Measurements from ENCODE around the gene CAPS.
A peak's percentile ranks its signal among the peaks of the same experiment; 100 is the strongest.
"Not testable (repeated sequence)": the region's sequence is repeated elsewhere in the genome, so short reads cannot be mapped to it uniquely, and the experiment has no call there.

Gene CAPS

DNA sequence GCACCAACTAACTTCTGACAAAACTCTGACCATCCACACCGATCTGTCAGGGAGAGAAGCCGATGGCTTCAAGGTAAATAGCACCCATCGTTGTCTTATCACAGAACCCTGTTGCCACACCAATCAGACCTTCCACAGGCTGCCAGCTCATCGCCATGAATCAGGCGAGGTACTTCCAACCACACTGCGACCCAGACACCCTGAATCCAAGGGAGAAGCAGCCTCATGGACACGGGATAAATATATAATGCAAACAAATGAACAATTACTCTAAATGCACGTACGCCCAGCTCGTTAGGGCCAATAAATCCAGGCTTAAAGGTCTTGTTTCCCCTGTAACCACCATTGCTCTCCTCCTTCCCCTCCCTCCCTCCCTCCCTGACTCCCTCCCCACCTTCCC is 43.1 kb downstream of the CAPS start:
- peak; percentile 55 for DNase-seq (ENCODE audit: low read depth)

- DNase-seq (ENCODE audit: low read depth): no peak
Measured at GRCh38 chr19:5958074-5958850, 44.2 kb downstream of the CAPS start.

DNA sequence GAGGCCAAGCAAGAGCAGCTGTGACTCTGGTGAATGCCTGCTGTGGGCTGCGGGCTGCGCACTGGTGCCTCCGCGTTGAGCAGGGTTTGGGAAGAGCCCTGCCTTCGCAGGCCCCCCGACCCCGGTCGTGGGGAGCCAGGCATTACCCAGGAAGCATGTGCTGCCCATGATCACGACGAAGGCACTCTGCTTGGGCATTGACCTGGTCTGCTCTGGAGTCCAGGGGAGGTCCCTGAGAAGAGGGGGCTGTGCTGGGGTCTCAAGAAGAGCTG is 44.7 kb downstream of the CAPS start:
- DNase-seq (ENCODE audit: low read depth): no peak

DNA sequence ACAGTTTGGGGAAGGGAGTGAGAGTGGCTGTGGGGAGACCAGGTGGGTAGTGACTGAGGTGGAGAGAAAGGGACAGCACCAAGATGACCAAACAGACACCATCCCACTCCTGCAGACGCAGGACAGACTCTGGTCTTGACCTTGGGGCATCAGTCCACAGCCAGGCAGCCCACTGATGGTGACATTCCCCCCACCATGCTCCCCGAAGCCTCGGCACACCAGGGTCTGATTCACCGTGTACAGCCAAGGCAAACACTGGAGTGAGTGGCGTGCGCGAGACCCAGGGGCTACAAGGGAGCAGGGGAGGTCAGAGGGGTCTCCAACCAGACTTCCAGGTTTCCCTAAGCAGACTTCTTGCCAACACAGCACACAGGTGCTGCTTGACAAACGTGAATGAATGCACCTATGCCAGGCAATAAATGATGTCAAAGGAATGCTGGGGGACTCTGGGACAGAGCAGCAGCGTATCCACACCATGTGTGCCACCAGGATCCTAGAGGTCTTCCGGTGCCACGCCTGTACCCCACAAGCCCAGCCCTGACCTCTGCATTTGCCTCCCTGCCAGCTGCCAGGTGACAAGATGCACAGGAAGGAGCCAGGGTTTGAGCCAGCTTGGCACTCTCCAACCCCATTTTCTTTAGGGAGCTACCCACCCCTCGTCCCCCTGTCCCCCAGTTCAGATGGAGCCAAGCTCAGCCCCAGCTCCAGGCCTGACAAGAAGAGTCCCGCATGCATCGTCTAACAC is 45.4 kb downstream of the CAPS start:
- no peak for DNase-seq (ENCODE audit: low read depth)

- DNase-seq (ENCODE audit: low read depth): no peak
Measured at GRCh38 chr19:5960005-5961001, 46.2 kb downstream of the CAPS start.

DNA sequence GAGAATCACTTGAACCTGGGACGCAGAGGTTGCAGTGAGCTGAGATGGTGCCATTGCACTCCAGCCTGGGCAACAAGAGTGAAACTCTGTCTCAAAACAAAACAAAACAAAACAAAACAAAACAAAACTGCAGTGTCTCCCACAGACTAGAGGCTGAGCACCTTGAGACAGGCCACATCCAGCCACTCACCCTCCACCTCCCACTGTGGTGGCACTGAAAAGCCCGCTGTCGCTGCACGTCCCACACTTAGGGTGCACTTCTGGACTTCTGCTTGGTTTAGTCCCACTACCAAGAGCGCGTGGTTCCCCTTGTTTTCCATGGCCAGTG is 47.6 kb downstream of the CAPS start:
- not testable (repeated sequence) for DNase-seq (ENCODE audit: low read depth)

DNA sequence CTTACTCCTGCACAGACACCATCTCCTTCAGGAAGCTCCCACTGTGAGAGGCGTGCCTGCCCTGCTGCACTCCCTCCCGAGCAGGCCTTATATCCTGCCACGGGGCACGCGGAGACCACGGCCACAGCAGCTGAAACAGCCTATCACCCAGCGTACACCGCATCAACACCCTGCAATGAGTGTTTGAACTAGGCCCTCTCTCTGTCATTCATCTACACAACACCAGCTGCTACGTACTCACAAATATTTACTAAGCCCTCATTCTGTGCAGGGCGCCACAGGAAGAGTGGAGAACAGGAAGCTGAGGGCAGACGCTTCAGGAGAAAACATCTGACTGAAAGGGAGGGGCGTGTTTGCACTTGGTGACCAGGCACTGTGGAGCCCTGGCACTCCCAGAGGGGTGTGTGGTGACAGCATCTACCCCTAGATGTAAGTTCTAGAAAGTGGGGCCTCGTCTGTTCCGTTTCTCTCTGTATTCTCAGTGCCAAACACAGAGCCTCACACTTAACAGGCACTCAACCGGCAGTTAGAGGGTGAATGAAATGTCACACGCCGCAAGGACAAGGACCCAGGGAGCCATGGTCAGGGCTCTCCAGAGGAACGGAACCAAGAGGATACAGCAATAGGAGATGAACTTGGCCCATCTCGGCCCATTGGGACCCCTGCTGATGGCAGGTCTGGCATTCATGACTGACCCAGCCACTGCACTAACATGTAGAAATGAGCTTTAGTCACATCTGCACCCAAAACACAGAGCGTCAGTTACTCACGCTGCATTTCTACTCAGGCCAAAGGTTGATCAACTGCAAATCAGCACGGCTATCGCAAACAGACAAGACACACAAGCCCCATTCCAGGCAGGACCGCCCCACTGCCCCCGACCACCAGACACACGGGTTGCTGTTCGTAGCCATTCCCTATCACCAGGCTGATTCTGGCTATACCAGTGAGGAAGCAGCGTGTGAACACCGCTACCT is 48.2 kb downstream of the CAPS start:
- peak; percentile 23 for DNase-seq (ENCODE audit: low read depth)

DNA sequence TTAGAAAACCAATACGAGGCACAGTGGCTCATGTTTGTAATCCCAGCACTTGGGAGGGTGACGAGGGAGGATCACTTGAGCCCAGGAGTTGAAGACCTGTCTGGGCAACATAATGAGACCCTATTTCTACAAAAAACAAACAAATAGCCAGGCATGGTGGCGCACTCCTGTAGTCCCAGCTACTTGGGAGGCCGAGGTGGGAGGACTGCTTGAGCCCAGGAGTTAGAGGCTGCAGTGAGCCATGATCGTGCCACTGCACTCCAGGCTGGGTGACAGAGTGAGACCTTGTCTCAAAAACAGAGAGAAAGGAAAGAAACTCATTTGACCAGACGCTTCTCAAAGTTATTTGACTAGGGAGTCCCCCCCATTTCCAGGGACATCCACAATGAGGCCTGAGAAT is 49.2 kb downstream of the CAPS start:
- not testable (repeated sequence) for DNase-seq (ENCODE audit: low read depth)

DNA sequence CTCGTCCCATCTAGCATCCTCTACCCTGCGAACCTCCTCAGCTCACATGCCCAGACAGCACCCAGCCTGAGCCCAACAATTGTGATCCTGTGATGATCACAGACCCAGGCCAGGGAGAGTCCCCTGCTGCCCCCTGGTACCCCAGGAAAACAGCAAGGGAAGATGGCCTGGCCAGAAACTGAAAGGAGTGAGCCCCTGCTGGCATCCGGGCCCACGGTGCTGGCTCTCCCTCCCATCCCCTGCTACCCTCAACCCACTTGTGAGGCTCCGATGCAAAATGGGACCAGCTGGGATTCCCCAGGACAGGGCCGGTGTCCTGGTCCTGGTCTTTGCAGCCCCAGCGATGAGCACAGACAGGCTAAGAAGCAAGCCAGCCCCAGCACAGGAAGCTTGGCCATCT is 49.8 kb downstream of the CAPS start:
- no peak for DNase-seq (ENCODE audit: low read depth)

- no peak for DNase-seq (ENCODE audit: low read depth)
Measured at GRCh38 chr19:5964816-5965565, 50.9 kb downstream of the CAPS start.

Data from ELR (cell line).